ENCODE measurements around the gene FADS2. TPM values are rescaled to one million over a fixed set of nuclear protein-coding genes. Genes with fewer than 3 reads are reported as not detected.

FADS2 gene
- total RNA-seq, 1 experiment from 2014 or later: 20.6 TPM

GRCh38 chr11:61900251-61900650, 72.2 kb downstream of the FADS2 start:
- intact Hi-C loops (cut with micrococcal nuclease): no loop called here
- Mint-ChIP-seq H3K4me3 (ENCODE audit: unreplicated experiment) (no peak overlapping the region), H3K27ac (ENCODE audit: low read depth, unreplicated experiment) (no peak overlapping the region), H3K36me3 (ENCODE audit: insufficient read depth, unreplicated experiment) (no peaks in the 10 kb centered on the region), H3K27me3 (ENCODE audit: insufficient read depth, unreplicated experiment) (no peaks in the 10 kb centered on the region), H3K9me3 (ENCODE audit: unreplicated experiment) (no peaks in the 10 kb centered on the region), H3K4me1 (ENCODE audit: insufficient read depth, unreplicated experiment) (no peaks in the 10 kb centered on the region)
- POLR2A ChIA-PET: no interaction called here
- DNase-seq (ENCODE audit: unreplicated experiment): no peak
- TF ChIP-seq CTCF (IDR thresholded peaks at IDR 0.05; ENCODE audit: unreplicated experiment): no peak
- no TSS peak for BruUV-seq (replicated peaks)
- CTCF ChIA-PET: interaction anchor here (0.9 to 10.2 kb wide), 19 partner anchors 8 to 209 kb away, joined by 3 to 217 read pairs (median 24); partner anchors contain the start of genes BEST1, FEN1 and TMEM258

- no peak overlapping the region for H3K4me3 Mint-ChIP-seq (ENCODE audit: unreplicated experiment)
- TF ChIP-seq CTCF (IDR thresholded peaks at IDR 0.05; ENCODE audit: unreplicated experiment): no peak
- H3K9me3 Mint-ChIP-seq (ENCODE audit: unreplicated experiment): no peaks in the 10 kb centered on the region
- H3K27ac Mint-ChIP-seq (ENCODE audit: low read depth, unreplicated experiment): no peak overlapping the region
- ChIA-PET CTCF (interaction anchor here (0.6 to 10.2 kb wide), 13 partner anchors 16 to 384 kb away, joined by 3 to 217 read pairs (median 7); partner anchors contain the start of gene BEST1), POLR2A (interaction anchor here (0.7 kb wide), 1 partner anchor 181 kb away, joined by 3 read pairs; no protein-coding TSS in a partner anchor)
- intact Hi-C loops (cut with micrococcal nuclease): no loop called here
- no peak for DNase-seq (ENCODE audit: unreplicated experiment)
- H3K27me3 Mint-ChIP-seq (ENCODE audit: insufficient read depth, unreplicated experiment): no peaks in the 10 kb centered on the region
- no TSS peak for BruUV-seq (replicated peaks)
- H3K36me3 Mint-ChIP-seq (ENCODE audit: insufficient read depth, unreplicated experiment): no peaks in the 10 kb centered on the region
- no peaks in the 10 kb centered on the region for H3K4me1 Mint-ChIP-seq (ENCODE audit: insufficient read depth, unreplicated experiment)
Measured at GRCh38 chr11:61901397-61901796, 73.3 kb downstream of the FADS2 start.

GRCh38 chr11:61902313-61902712, 74.2 kb downstream of the FADS2 start:
- BruUV-seq (replicated peaks): no TSS peak
- intact Hi-C loops (cut with micrococcal nuclease): no loop called here
- H3K4me1 Mint-ChIP-seq (ENCODE audit: insufficient read depth, unreplicated experiment): no peaks in the 10 kb centered on the region
- H3K9me3 Mint-ChIP-seq (ENCODE audit: unreplicated experiment): no peaks in the 10 kb centered on the region
- POLR2A ChIA-PET: interaction anchor here (0.7 to 1.3 kb wide), 2 partner anchors 46 to 180 kb away, joined by 3 read pairs; no protein-coding TSS in a partner anchor
- no peak for TF ChIP-seq CTCF (IDR thresholded peaks at IDR 0.05; ENCODE audit: unreplicated experiment)
- H3K4me3 Mint-ChIP-seq (ENCODE audit: unreplicated experiment): no peak overlapping the region
- no peaks in the 10 kb centered on the region for H3K36me3 Mint-ChIP-seq (ENCODE audit: insufficient read depth, unreplicated experiment)
- no peak for DNase-seq (ENCODE audit: unreplicated experiment)
- no peak overlapping the region for H3K27ac Mint-ChIP-seq (ENCODE audit: low read depth, unreplicated experiment)
- CTCF ChIA-PET: interaction anchor here (0.8 to 10.2 kb wide), 9 partner anchors 28 to 456 kb away, joined by 3 to 217 read pairs (median 79); partner anchors contain the start of gene BEST1
- H3K27me3 Mint-ChIP-seq (ENCODE audit: insufficient read depth, unreplicated experiment): no peaks in the 10 kb centered on the region

GRCh38 chr11:61903845-61904244, 75.7 kb downstream of the FADS2 start:
- POLR2A ChIA-PET: interaction anchor here (1.1 kb wide), 1 partner anchor 159 kb away, joined by 3 read pairs; no protein-coding TSS in a partner anchor
- CTCF ChIA-PET: interaction anchor here (0.6 to 10.2 kb wide), 5 partner anchors 45 to 179 kb away, joined by 3 to 217 read pairs (median 149); partner anchors contain the start of gene BEST1
- BruUV-seq (replicated peaks): no TSS peak
- intact Hi-C loops (cut with micrococcal nuclease): no loop called here
- Mint-ChIP-seq H3K4me3 (ENCODE audit: unreplicated experiment) (no peak overlapping the region), H3K27ac (ENCODE audit: low read depth, unreplicated experiment) (no peak overlapping the region), H3K9me3 (ENCODE audit: unreplicated experiment) (no peaks in the 10 kb centered on the region), H3K27me3 (ENCODE audit: insufficient read depth, unreplicated experiment) (no peaks in the 10 kb centered on the region), H3K36me3 (ENCODE audit: insufficient read depth, unreplicated experiment) (peaks cover 4% of the 10 kb centered on the region), H3K4me1 (ENCODE audit: insufficient read depth, unreplicated experiment) (no peaks in the 10 kb centered on the region)
- DNase-seq (ENCODE audit: unreplicated experiment): no peak
- TF ChIP-seq CTCF (IDR thresholded peaks at IDR 0.05; ENCODE audit: unreplicated experiment): no peak
